D341Med (cell line): ENCODE measurements around the gene DAPK1.

Source experiments
- DNase-seq: peaks from one replicate; pipeline ENCODE4 v3.0.0; 2012; ENCODE audit warnings: low spot score

Gene DAPK1

DNA sequence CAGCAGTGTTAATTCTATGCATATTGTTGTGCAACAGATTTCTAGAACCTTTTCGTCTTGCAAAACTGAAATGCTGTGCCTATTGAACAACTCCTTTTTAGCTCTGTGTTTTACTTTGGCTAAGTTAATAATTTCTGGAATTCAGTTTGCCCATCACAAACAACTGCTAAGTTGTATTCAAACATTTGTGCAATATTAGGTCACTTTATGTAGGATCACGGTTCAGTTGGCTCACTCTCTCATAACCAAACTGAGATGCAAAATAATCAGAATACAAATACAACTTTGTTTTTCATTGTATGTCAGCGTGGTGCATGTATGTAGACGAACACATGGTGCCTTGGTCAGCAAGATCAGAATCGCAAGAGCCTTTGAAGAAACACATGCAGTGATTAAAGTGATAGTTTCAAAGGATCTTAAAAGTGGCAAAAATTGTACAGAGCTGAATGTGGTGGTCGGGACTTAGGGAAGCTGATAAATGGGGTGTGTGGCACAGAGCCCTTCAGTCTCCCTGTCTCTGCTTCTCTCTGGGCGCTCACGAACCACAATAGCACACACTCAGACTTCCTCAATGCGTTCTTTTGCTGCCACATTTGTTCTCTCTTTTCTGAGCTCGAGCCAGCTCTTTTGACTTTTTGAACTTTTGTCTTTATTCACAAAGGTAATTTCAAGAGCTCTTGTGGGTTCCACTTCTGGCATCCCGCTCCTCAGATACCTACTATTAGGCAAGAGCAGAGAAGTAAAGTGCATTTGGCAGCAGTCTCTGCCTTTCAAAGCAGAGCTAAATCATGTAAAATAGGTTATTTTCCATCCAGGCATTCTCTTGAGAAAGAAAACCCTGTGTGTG is 115.8 kb downstream of the DAPK1 start:
- no peak for DNase-seq

DNA sequence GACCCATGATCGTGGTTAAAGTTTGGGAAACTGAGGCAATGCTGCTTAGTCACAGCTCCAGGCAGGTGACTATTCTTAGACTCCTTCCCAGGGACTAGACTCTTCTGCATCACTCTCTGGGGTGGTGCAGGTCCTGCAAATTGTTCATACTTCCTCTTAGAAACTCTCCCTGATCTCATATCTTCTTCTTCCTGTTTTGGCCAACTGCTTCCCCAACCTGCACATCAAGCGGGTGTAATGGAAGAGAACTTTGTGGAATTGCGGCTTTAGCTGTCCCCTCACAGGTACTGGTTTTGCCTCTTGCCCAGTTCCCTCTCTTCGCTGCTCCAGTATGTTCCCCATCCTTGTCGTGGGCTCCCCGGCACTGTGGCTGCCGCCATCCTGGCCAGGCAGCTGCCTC is 116.7 kb downstream of the DAPK1 start:
- no peak for DNase-seq

DNA sequence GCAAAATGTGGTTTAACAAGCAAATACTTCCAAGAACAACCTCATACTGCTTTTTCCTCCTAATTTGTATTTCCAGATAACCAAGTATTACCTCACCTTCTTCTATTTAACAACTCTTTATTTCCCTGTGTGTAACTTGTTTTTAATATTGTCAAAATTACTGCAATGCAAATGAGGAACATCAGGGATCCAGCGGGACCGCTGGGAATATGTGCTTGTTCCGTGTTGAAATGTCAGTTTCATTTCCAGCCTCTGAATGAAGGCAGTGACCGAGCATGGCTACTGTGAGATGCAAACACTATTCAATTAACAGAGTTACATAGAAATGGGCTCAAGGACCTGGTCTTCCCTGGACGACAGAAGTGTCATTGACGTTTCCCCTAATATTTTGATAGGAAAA is 117.5 kb downstream of the DAPK1 start:
- no peak for DNase-seq

DNA sequence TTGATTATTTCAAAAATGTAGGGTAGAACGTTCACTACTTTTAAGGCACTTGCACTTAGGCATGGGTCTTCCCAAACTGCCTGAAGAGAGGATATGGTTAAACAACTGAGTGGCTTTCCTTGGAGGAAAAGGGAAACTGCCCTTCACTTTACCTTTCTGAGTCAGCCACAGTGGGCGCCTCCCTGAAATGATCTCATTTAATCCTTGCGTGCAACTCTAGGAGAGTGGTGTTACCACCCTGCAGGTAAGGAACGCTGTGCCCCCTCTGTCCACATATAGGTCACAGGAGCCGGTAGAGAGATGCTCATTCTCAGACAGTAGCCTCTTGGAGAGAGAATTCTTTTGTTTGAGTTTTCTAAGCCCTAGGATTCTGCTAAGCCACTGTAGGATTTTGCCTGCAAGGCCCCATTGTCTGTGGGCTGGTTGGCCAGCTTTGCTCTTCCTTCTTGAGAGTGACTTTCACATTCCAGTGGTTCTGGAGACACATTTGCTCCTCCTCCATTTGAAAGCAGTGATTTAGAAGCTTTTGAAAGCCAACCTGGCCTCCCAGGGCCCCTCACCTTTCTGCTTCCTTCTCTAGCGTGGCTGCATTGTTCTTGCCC is 118.0 kb downstream of the DAPK1 start:
- no peak for DNase-seq

DNA sequence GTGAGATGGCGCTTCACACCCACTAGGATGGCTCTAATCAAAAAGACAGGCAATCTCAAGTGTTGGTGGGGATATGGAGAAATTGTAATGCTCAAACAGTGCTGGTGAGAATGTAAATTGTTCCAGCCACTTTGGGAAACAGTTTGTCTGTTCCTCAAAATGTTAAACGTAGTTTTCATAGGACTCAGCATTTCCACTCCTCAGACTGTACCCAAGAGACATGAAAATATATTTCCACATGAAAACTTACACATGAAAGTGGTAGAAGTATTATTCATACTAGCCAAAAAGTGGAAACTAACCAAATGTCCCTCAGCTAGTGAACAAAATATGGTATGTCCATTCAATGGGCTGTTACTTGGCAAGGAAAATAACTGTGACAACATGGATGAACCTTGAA is 120.6 kb downstream of the DAPK1 start:
- no peak for DNase-seq

DNA sequence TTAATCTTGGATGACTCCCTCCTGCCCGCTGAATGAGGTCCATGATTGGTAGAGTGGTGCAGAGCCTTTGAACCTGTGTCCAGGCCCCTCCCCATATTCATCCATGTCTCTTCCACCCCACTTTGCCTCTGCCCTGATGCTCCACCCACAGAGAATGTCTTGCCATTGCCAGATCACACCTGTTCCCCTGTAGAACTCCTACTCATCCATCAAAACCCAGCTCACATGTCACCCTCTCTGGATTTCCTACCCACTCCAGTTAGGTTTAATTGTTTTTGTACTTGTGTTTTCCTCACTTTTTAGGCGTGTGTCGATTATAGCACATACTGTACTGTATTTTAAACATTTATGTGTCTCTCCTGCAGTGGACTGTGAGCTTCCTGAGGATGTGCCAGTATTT is 121.3 kb downstream of the DAPK1 start:
- DNase-seq: no peak

DNA sequence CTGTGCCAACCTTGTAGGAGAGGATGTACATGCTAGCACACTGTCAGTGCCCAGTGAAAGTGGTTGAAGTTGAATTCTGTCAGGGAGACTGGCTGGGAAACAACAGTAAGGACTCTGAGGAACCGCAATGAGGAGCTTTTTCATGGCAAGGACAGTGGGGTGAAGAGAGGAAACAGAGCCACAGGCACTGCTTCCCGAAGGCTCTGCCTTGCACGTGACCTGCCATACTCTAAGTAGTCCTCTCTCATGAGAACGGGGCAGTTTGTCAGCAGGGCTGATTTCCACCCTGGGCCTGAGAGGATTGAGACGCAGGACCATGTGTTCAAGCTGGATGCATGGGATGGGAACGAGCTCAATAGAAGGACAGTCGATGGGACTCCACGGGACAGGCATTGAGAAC is 121.7 kb downstream of the DAPK1 start:
- no peak for DNase-seq

DNA sequence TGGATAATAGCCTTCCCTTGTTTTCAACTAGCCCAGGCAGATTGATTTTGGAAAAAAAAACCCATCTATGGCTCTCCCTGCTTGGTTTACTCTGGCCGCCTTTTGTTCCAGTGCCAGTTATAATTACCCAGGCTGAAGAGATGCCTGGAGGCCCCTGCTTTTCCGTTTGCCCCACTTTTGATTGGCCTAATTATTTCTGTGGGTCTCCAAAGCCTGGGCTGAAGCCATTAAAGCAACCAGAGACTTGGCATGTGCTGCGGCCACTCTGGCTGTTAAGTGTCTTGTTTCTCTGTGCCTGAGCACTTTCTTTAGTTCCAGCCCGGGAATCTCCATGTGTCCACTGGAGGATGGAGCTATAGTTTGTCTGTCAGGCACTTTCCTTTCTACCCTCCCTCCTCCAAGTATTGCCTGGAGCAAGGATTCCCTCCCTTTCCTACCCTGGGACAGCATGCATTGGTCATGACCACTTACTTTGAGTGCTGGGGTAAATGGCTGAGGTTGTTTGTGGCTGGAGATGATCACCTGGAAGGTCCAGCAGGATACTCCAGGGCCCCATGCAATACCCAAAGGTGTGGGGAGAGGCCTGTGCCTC is 123.2 kb downstream of the DAPK1 start:
- no peak for DNase-seq

DNA sequence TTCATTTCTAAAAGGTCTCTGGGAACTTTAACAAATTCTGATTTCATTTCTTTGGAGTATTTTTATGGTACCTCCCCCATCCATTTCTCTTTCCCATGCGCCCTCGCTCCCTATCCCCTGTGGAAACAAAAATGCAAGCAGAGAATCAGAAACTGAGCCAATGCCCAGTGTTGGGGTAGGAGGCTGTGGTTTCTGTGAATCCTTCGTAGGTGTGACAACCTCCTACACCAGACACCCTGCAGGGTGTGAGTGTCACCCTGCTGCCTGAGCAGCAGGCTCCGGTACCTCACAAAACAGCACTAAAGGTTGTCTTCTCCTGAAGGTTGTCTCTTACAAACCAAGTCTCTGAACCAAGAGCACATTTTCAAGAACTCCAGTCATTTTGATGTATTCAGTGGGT is 124.4 kb downstream of the DAPK1 start:
- no peak for DNase-seq

DNA sequence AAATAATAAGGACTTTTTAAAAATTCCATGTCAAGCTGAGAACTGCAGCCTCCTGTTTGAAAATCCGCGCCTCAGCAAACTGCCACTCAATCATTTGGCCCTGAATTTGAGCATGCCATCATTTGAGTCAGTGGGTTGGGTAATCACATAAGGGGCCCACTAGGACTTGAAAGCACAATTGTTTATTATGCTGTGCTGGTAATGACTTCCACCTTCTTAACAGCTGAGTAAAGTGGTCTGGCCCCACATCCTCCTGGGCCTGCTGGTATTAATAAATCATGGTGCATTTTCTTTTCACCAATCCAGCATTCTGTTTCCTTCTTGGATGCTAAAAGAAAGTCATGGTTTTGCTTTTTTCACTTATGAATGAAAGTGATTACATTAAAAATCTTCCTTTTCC is 125.3 kb downstream of the DAPK1 start:
- no peak for DNase-seq

DNA sequence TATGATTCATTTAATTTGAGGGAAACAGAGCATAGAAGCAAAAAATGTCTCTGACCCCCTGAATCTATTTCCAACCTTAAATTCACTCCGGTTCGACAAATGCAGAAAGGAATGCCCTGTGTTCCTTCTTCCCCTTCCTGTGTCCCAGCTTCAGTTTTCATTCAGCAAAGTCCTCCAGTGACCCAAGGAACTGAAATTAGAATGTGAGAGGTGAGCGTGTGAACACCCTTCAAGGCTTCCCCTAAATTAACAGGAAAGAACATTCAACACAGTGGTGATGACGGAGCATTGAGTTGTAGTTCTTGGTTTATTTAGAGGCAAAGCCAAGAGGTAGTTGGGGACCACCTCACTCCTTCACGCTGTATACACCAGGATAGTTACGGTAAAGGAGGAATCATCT is 130.7 kb downstream of the DAPK1 start:
- no peak for DNase-seq

DNA sequence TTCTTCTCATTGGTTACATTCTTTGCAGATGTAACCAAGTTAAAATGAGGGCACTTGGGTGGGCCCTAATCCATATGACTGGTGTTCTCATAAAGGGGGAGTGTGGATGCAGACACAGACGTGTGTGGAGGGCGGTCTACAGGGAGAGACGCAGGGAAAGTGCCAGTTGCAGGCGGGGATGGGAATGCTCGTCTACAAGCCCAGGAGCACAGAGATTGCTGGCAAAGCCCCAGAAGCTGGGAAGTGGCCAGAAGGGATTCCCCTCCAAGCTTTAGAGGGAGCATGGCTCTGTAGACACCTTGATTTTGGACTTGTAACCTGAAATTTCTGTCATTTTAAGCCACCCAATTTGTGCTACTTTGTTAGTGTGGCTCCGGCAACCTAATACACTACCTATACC is 131.4 kb downstream of the DAPK1 start:
- no peak for DNase-seq

DNA sequence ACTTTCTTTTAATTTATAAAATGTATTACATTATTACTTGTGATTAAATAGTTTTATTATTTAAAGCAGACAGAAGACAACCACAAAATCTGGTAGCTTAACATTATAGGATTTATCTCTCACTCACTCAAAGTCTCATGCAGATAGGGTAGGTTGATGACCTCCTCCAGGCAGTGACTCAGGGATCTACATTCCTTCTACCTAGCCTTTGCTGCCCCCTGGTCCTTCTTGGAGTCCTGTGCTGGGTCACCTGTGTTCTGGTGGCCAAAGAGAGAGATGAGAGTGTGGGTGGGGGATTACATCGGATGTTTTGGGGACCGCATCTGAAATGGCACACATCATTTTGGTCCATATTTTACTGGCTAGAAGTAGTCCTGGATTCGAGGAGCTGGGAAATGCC is 132.6 kb downstream of the DAPK1 start:
- no peak for DNase-seq

DNA sequence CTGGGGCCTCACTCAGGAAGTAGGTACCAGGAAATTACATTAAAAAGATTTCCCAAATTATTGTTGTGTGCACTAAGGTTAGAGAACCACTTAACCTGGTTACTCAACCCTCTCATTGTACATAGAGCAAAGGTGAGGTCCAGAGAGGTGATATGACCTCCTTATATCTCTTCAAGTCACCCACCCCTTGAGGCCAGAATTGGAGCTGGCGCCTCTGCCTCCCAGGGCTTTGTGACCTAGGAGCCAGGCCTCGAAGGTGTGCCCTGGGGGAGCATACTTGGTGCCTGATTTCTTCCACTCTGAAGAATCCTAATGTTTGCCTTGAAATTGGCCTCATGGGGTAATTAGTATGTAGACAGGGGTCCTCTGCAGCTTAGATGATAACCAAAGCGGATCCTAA is 133.2 kb downstream of the DAPK1 start:
- no peak for DNase-seq

DNA sequence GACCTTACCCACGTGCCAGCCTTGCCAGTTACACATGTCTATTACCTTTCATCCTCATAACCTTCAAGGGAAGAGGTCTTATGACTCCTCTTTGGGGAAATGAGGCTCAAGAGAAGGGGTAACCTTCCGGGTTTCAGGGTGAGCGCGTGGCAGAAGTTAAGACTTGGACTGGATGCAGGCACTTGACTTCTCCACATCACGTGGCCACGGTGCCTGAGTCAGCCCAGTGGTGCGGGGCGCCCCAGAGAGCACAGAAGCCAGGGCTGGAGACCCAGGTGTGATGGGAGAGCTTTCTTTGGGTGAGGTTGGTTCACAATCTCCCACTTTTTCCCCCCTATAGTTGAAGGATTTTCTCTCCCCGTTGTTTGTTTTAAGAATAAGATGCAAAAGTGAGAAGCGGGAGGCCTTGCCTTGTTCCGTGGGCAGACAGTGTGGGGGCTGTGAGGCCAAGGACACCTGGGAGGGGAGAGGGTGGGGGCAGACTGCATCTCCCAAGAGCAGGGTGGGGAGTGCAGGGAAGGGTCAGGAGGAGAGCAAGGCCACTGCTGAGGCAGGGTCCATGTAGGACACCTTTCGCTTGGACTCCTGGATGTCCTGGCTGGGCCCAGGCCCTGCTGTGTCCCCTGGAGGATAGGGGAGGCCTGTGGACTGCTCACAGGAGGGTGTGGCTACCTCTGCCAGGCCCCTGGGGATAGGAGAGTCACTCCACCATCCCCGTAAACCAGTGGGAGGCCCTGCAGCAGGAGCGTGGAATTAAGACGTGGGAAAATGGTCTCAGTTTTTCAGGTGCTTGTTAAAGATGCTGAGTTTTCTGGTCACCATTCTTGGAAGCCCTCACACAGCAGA is 138.2 kb downstream of the DAPK1 start:
- DNase-seq: no peak

DNA sequence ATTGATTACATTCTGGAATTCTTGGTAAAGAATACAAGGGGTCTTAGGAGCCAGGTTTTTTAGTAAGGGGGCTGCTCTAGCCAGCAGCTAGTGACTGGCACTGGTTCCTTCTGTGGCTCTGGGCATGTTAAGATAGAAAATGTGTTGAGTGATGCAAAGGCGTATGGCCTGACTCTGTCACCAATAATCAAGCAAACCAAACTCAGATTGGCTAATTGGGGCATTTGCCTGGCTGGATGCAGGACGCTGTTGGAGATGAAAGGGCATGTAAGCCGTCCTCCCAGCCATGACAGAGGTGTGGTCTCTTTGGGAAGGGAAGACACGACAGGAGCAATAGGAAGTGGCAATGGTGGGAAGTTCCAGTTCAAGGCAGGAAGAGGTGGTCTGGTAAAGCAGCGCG is 140.6 kb downstream of the DAPK1 start:
- no peak for DNase-seq

DNA sequence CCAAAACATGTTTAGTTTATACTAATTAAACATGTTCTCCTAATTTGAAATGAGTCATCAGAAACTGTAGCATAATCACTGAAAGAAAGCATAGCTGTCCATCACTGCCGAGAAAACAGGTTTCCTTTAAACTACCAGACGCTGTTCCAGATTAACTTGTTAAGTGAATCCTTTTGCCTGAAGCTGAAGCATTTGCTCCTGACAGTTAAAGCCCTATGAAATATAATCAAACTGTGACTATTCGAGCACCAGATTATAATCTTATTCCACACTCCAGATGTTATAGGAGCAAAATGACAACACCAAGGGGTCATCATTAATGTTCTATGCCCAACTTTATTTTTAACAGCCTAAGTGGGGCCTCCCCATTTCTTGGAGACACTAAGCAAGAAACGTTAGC is 142.3 kb downstream of the DAPK1 start:
- DNase-seq: no peak

DNA sequence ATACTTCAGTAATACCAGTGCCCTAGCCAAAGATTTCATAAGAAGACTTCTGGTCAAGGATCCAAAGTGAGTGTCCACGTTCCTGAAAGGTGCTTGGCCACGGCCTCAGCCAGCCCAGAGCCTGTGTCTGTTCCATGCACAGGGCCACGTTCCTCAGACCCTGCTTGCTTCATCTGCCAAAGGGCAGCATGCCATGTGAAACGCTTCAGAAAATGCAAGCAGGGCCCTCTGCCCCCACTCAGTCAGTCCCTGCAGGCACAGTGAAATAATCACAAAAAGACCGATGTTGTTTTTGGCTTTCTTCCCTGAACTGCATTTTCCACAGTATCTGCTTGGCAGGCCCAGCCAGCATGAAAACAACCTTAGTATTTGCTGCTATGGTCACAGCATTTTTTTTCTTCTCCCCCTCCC is 142.7 kb downstream of the DAPK1 start:
- DNase-seq: no peak

DNA sequence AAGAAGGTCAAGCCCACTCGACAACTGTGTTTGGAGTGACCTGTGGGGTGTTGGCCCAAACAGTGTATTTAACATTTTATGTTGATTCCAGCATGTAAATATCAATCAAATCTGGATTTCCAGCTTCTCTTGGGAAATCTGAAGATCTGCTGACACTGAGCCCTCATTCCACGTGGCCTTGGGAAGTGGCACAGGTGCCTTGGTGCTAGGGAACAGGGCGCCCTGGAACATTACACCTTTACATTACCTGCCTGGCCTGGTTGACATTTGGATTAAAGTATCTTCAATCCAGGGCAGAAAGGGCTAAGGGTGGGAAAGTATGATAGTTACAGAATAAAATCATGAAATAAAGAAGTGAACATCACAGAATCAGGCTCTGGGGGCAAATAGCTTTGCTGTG is 143.4 kb downstream of the DAPK1 start:
- DNase-seq: no peak

DNA sequence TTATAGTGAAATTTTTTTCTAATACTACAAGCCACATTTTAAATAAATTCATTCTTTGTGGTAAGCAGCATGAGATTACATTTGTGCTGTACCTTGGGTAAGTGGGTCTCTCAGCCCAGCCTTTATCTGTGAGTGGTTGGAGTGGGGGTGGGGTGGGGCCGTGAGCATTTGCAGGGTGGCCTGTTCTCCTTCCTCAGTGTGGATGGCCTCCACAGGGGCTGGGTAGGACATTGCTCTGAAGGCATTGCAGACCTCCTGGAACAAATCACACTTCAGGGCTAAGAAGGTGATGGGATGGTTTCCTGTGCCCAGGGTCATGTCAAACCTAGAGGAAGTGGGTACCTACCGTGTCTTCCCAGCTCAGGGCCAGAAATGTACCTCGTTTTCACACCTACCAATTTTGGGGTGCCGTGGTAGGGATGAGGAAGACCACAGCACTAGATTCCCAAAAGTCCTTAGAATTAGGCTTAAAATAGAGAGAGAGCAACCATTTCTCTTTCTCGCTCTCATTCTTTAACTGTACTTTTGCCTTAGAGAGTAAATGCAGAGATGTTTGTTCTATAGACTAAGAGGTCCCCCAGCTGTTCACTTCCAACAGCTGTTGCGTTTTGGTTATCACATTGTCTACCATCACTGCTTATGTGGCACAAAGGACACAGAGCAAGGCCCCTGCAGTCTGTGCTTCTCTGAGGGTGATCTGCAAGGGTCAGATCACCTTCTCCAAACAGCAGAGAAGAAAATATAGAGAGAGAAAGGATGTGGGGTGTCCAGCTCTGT is 144.9 kb downstream of the DAPK1 start:
- DNase-seq: no peak

DNA sequence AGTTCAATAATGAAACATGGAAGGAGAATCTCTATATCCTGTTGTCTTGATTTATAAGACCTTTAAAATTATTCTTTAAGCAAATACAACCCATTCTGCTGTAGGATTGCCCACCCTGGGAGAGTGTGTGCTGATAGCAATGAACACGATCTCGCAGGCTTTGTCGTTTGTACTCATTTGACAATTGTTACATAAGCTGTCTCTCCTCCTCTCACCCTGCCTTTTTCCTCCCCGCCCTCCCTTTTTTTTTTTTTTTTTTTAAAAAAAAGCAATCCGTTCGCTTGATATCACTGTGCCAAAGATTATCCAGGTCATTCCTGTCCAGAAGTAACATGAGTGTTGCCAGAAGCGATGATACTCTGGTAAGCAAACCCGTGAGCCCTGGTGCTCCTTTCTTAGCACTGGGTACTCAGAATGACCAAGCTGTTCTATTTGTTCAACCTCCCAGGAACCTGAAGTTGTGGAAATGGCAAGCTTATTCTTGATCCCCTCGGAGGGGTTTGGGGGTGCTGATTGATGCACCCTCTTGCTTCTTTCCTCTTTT is 145.5 kb downstream of the DAPK1 start:
- no peak for DNase-seq
